Breast epithelium (tissue), 4 donors: ENCODE data around the gene RPS2. TPM values are rescaled to one million over a fixed set of nuclear protein-coding genes. Genes with fewer than 3 reads are reported as not detected.

Source experiments
- DNase-seq, 2 donors: peaks; one replicate each; pipeline ENCODE4 v3.0.0-alpha.2; 2019; ENCODE audit warnings: low spot score in 2 of 2
- H3K27ac ChIP-seq, 2 donors: fragments of 200-600 bp; sonication (generic) in 1 of 2; one replicate each; pipeline ENCODE4 v1.5.1; 2016 to 2019; ENCODE audit warnings: mild to moderate bottlenecking in 1 of 2
- H3K27me3 ChIP-seq, 2 donors: fragments of 200-600 bp; sonication (generic) in 1 of 2; one replicate each; pipeline versions ENCODE4 v1.5.1 to v1.6.0; 2017 to 2019; ENCODE audit warnings: control low read depth in 1 of 2, mild to moderate bottlenecking in 1 of 2
- H3K36me3 ChIP-seq: fragments of 200-600 bp; one replicate; pipeline ENCODE4 v1.5.1; 2019
- H3K4me1 ChIP-seq, 2 donors: fragments of 200-600 bp; sonication (generic); one replicate each; pipeline ENCODE4 v1.5.1; 2016 to 2019; ENCODE audit warnings: control low read depth in 1 of 2
- H3K4me3 ChIP-seq, 3 donors: fragments of 200-600 bp; sonication (generic); 1 replicate in 2 of 3; 2 replicates in 1 of 3; pipeline ENCODE4 v1.5.1; 2016 to 2019; ENCODE audit warnings: mild to moderate bottlenecking in 3 of 3, moderate library complexity in 2 of 3
- H3K9me3 ChIP-seq, 2 donors: fragments of 200-600 bp; sonication (generic) in 1 of 2; one replicate each; pipeline ENCODE4 v1.5.1; 2016 to 2019; ENCODE audit warnings: control low read depth in 1 of 2
- CTCF ChIP-seq, 3 donors: fragments of 450-650 bp; IDR thresholded peaks; one replicate each; pipeline ENCODE4 v1.5.1; 2016 to 2017; ENCODE audit warnings: antibody characterized with exemption in 3 of 3, mild to moderate bottlenecking in 3 of 3, moderate library complexity in 3 of 3
- POLR2A ChIP-seq: fragments of 450-650 bp; IDR thresholded peaks from one replicate; pipeline ENCODE4 v1.6.1; 2016; ENCODE audit warnings: antibody characterized with exemption, mild to moderate bottlenecking, moderate library complexity
- POLR2AphosphoS5 ChIP-seq, 3 donors: sonication (generic); formaldehyde crosslinking; IDR thresholded peaks; one replicate each; pipeline ENCODE4 v1.6.1; 2017; ENCODE audit warnings: antibody characterized with exemption in 3 of 3
- intact Hi-C: fragments of 100-400 bp; cut with DNase I; formaldehyde crosslinking; loops from one replicate; pipeline ENCODE4 v1.15.1; 2023; ENCODE audit warnings: low total_unique reads
- total RNA-seq, 3 donors: library from RNA; depleted of rRNA; stranded (reverse); fragments of >200 nt; gene quantifications; one replicate each; pipeline ENCODE4 v1.1.0, GENCODE V29; 2016

RPS2 gene
- total RNA-seq, 3 donors from 2014 or later: 1,340 to 2,607 (median 1,661) TPM

- Histone ChIP-seq H3K36me3 (no peaks in the 10 kb centered on the region), H3K9me3 (no peaks in the 10 kb centered on the region), H3K27ac (peak overlapping the region; percentile 92 to 97), H3K4me1 (peaks cover 13 to 30% of the 10 kb centered on the region in 2 donors), H3K27me3 (no peaks in the 10 kb centered on the region), H3K4me3 (peak overlapping the region; percentile 87 to 96 (median 87))
- intact Hi-C loops: loop anchor here (5.0 kb wide), 1 partner anchor 1801 kb away; no protein-coding TSS in a partner anchor
- no peak for TF ChIP-seq POLR2A
- TF ChIP-seq CTCF (IDR thresholded peaks at IDR 0.05): no peak
- no peak for TF ChIP-seq POLR2AphosphoS5 (IDR thresholded peaks at IDR 0.05)
- DNase-seq: no peak
These were observed 44.1 kb upstream of the RPS2 start for GRCh38 chr16:2008631-2009163.

GRCh38 chr16:2008009-2008526 is 43.4 kb upstream of the RPS2 start:
- Histone ChIP-seq H3K27ac (peak overlapping the region; percentile 59 to 92), H3K4me1 (peaks cover 13 to 30% of the 10 kb centered on the region in 2 donors), H3K4me3 (peak overlapping the region; percentile 87 to 96 (median 87)), H3K27me3 (no peaks in the 10 kb centered on the region), H3K36me3 (no peaks in the 10 kb centered on the region), H3K9me3 (no peaks in the 10 kb centered on the region)
- intact Hi-C loops: loop anchor here (5.0 kb wide), 1 partner anchor 1801 kb away; no protein-coding TSS in a partner anchor
- peak in 1 of 2 donors; percentile 75 for DNase-seq
- TF ChIP-seq CTCF (IDR thresholded peaks at IDR 0.05) (no peak), POLR2AphosphoS5 (IDR thresholded peaks at IDR 0.05) (peak; percentile 26 to 55 (median 53))

- Histone ChIP-seq H3K4me1 (peaks cover 13 to 30% of the 10 kb centered on the region in 2 donors), H3K4me3 (peak overlapping the region in 1 of 3 donors; percentile 87), H3K36me3 (peaks cover 4% of the 10 kb centered on the region), H3K27ac (peak overlapping the region; percentile 59 to 92), H3K27me3 (no peaks in the 10 kb centered on the region), H3K9me3 (no peaks in the 10 kb centered on the region)
- TF ChIP-seq POLR2A: no peak
- DNase-seq: no peak
- intact Hi-C loops: loop anchor here (5.0 kb wide), 1 partner anchor 1800 kb away; no protein-coding TSS in a partner anchor
These were observed 42.6 kb upstream of the RPS2 start for GRCh38 chr16:2007081-2007836.

GRCh38 chr16:2006317-2006716 is 41.7 kb upstream of the RPS2 start:
- TF ChIP-seq POLR2A (no peak), CTCF (IDR thresholded peaks at IDR 0.05) (no peak), POLR2AphosphoS5 (IDR thresholded peaks at IDR 0.05) (no peak)
- intact Hi-C loops: loop anchor here (5.0 kb wide), 1 partner anchor 1799 kb away; no protein-coding TSS in a partner anchor
- H3K27me3 ChIP-seq: no peaks in the 10 kb centered on the region
- no peak for DNase-seq
- H3K9me3 ChIP-seq: no peaks in the 10 kb centered on the region
- H3K4me3 ChIP-seq: no peak overlapping the region
- no peak overlapping the region for H3K27ac ChIP-seq
- peaks cover 12% of the 10 kb centered on the region for H3K36me3 ChIP-seq
- peaks cover 13 to 30% of the 10 kb centered on the region in 2 donors for H3K4me1 ChIP-seq

- Histone ChIP-seq H3K27me3 (no peaks in the 10 kb centered on the region), H3K27ac (no peak overlapping the region), H3K36me3 (peaks cover 12% of the 10 kb centered on the region), H3K9me3 (no peaks in the 10 kb centered on the region), H3K4me3 (no peak overlapping the region), H3K4me1 (peaks cover 13 to 30% of the 10 kb centered on the region in 2 donors)
- TF ChIP-seq CTCF (IDR thresholded peaks at IDR 0.05) (no peak), POLR2AphosphoS5 (IDR thresholded peaks at IDR 0.05) (no peak), POLR2A (no peak)
- no peak for DNase-seq
- intact Hi-C loops: loop anchor here (5.0 kb wide), 1 partner anchor 1798 kb away; no protein-coding TSS in a partner anchor
These were observed 41.0 kb upstream of the RPS2 start for GRCh38 chr16:2005646-2006045.
